Mucosa of stomach (tissue), 1 donor: Measurements from ENCODE around the gene HS3ST5.

Source experiments
- H3K27me3 ChIP-seq: one replicate; pipeline ENCODE4 v1.7.0; 2013; ENCODE audit warnings: mild to moderate bottlenecking, low read length; ENCODE audit not compliant: control insufficient read depth, insufficient read depth
- H3K36me3 ChIP-seq: one replicate; pipeline ENCODE4 v1.7.0; 2013; ENCODE audit warnings: low read length; ENCODE audit not compliant: control insufficient read depth, insufficient read depth
- H3K4me1 ChIP-seq: one replicate; pipeline ENCODE4 v1.7.0; 2013; ENCODE audit warnings: mild to moderate bottlenecking, low read length; ENCODE audit not compliant: control insufficient read depth, insufficient read depth
- H3K4me3 ChIP-seq: one replicate; pipeline ENCODE4 v1.7.0; 2013; ENCODE audit warnings: low read length
- H3K9ac ChIP-seq: one replicate; pipeline ENCODE4 v1.7.0; 2013; ENCODE audit warnings: mild to moderate bottlenecking, low read length, moderate library complexity
- H3K9me3 ChIP-seq: one replicate; pipeline ENCODE4 v1.7.0; 2013; ENCODE audit warnings: mild to moderate bottlenecking, low read length, moderate library complexity; ENCODE audit not compliant: control insufficient read depth
- donor health status: Pancreatic carcinoma.

HS3ST5 gene

GRCh38 chr6:114288701-114289495 lies 53.9 kb downstream of the HS3ST5 start:
- Histone ChIP-seq H3K9ac (no peak overlapping the region), H3K9me3 (no peaks in the 10 kb centered on the region), H3K4me3 (no peak overlapping the region), H3K36me3 (no peaks in the 10 kb centered on the region), H3K27me3 (no peaks in the 10 kb centered on the region), H3K4me1 (no peaks in the 10 kb centered on the region)

DNA sequence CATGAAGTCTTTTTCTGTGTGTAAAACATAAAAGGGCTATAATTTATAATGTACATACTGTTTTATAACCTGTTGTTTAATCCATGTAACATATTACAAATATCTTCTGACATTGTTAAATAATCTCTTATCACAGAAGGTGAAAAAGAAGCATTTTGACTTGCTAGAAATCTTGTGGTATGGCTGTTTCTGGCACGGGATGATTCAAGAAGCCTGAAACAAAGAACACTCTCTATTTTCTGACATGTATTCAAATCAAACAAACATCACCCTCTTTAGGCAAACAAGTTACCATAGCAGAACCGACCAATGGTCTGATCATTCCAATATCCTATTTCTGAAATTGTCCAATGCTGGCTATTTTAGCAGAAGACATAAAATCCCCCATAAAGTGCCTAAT lies 55.4 kb downstream of the HS3ST5 start:
- Histone ChIP-seq H3K9ac (no peak overlapping the region), H3K4me1 (no peaks in the 10 kb centered on the region), H3K27me3 (no peaks in the 10 kb centered on the region), H3K4me3 (no peak overlapping the region), H3K9me3 (no peaks in the 10 kb centered on the region), H3K36me3 (no peaks in the 10 kb centered on the region)

- no peaks in the 10 kb centered on the region for H3K4me1 ChIP-seq
- no peaks in the 10 kb centered on the region for H3K9me3 ChIP-seq
- H3K4me3 ChIP-seq, result no peak overlapping the region
- H3K27me3 ChIP-seq, result no peaks in the 10 kb centered on the region
- H3K36me3 ChIP-seq, result no peaks in the 10 kb centered on the region
- H3K9ac ChIP-seq, result no peak overlapping the region
Measured at GRCh38 chr6:114286211-114286610, 56.6 kb downstream of the HS3ST5 start.

DNA sequence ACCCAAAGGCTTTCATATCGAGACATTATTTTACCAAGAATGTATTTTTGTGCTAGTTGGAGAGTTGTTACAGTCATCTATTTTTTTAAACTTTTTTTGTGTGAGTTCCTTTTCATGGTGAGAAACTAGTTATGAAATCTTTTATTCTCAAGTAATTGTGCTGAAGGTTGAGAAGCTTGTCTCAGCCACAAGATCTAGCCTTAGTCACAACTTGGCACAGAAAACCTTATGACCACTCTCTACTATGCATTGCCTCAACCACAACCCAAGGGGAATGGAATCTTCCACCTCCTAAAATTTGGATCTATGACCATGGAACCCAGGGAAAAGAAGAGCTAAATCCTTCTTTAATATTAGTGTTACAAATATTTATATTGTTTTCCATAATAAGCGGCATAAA lies 58.5 kb downstream of the HS3ST5 start:
- Histone ChIP-seq H3K27me3 (no peaks in the 10 kb centered on the region), H3K36me3 (no peaks in the 10 kb centered on the region), H3K4me1 (no peaks in the 10 kb centered on the region), H3K9ac (no peak overlapping the region), H3K9me3 (no peaks in the 10 kb centered on the region), H3K4me3 (no peak overlapping the region)

DNA sequence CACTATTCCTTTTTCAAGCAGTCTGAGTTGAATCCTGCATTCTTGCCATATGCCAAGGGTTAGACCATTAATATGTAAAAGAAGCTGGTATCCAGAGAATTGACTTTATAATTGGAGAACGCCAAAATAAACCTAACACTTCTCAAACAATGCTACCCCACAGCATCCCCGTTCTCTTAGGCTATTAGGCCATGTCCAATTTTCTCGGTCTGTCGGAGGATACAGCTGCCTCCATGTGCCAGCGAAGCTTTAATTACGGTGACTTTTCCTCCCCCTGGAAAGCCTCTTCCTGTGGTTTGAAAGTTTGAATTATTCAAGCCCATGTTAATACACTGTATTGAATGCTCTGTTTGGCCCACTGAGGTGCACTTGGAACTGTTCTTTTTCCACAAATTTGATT lies 60.5 kb downstream of the HS3ST5 start:
- no peaks in the 10 kb centered on the region for H3K27me3 ChIP-seq
- H3K9me3 ChIP-seq, result no peaks in the 10 kb centered on the region
- no peak overlapping the region for H3K9ac ChIP-seq
- no peaks in the 10 kb centered on the region for H3K4me1 ChIP-seq
- H3K36me3 ChIP-seq, result no peaks in the 10 kb centered on the region
- no peak overlapping the region for H3K4me3 ChIP-seq

- H3K27me3 ChIP-seq, result no peaks in the 10 kb centered on the region
- H3K9me3 ChIP-seq, result no peaks in the 10 kb centered on the region
- no peak overlapping the region for H3K4me3 ChIP-seq
- H3K4me1 ChIP-seq, result no peaks in the 10 kb centered on the region
- H3K9ac ChIP-seq, result no peak overlapping the region
- H3K36me3 ChIP-seq, result no peaks in the 10 kb centered on the region
Measured at GRCh38 chr6:114281496-114281895, 61.3 kb downstream of the HS3ST5 start.

GRCh38 chr6:114280239-114280982 lies 62.4 kb downstream of the HS3ST5 start:
- H3K4me1 ChIP-seq, result no peaks in the 10 kb centered on the region
- no peak overlapping the region for H3K4me3 ChIP-seq
- no peak overlapping the region for H3K9ac ChIP-seq

DNA sequence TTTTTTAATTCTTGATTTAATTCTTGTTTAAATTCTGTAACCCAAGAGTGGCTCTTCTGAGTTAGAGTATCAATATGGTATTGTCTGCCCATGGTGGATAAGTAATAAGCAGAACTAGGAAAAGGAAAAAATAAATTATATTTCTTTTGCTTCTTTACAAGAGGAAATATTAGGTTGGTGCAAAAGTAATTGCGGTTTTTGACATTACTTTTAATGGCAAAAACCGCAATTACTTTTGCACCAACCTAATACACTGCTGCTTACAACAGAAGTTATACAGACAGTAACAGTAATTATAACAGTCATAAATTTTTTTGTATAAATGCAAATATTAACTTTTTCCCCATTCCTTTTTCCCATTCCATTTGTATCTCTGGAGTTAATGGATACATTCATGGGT lies 65.6 kb downstream of the HS3ST5 start:
- Histone ChIP-seq H3K4me3 (no peak overlapping the region), H3K9me3 (no peaks in the 10 kb centered on the region), H3K9ac (no peak overlapping the region), H3K27me3 (no peaks in the 10 kb centered on the region), H3K4me1 (no peaks in the 10 kb centered on the region), H3K36me3 (no peaks in the 10 kb centered on the region)

More at GRCh38 chr6:114280239-114280982, 62.4 kb downstream of the HS3ST5 start:
- no peaks in the 10 kb centered on the region for H3K27me3 ChIP-seq
- no peaks in the 10 kb centered on the region for H3K9me3 ChIP-seq
- H3K36me3 ChIP-seq, result no peaks in the 10 kb centered on the region

DNA sequence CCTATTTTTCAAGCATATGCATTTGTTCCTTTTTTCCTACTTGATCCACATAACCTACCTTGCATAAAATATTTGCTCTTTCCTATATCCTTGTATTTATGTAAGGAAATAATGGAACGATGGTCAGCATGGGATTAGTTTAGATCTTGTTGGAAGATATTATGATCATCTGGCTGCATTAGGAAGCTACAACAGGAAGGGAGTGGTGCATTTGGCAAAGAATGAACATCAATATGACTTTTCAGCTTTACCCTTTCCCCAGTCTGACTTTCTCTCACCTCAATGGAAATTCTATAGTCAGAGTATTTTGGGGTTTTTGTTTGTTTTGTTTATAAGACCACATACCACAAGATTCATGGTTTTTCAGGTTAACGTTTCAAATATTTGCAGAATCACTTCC lies 66.0 kb downstream of the HS3ST5 start:
- no peak overlapping the region for H3K4me3 ChIP-seq
- no peaks in the 10 kb centered on the region for H3K4me1 ChIP-seq
- H3K9me3 ChIP-seq, result no peaks in the 10 kb centered on the region
- H3K9ac ChIP-seq, result no peak overlapping the region
- H3K36me3 ChIP-seq, result no peaks in the 10 kb centered on the region
- H3K27me3 ChIP-seq, result no peaks in the 10 kb centered on the region

GRCh38 chr6:114274836-114275235 lies 68.0 kb downstream of the HS3ST5 start:
- Histone ChIP-seq H3K36me3 (no peaks in the 10 kb centered on the region), H3K9me3 (no peaks in the 10 kb centered on the region), H3K27me3 (no peaks in the 10 kb centered on the region), H3K4me3 (no peak overlapping the region), H3K9ac (no peak overlapping the region), H3K4me1 (no peaks in the 10 kb centered on the region)

- Histone ChIP-seq H3K9me3 (no peaks in the 10 kb centered on the region), H3K9ac (no peak overlapping the region), H3K27me3 (no peaks in the 10 kb centered on the region), H3K4me1 (no peaks in the 10 kb centered on the region), H3K36me3 (no peaks in the 10 kb centered on the region), H3K4me3 (no peak overlapping the region)
Measured at GRCh38 chr6:114272582-114272981, 70.2 kb downstream of the HS3ST5 start.

DNA sequence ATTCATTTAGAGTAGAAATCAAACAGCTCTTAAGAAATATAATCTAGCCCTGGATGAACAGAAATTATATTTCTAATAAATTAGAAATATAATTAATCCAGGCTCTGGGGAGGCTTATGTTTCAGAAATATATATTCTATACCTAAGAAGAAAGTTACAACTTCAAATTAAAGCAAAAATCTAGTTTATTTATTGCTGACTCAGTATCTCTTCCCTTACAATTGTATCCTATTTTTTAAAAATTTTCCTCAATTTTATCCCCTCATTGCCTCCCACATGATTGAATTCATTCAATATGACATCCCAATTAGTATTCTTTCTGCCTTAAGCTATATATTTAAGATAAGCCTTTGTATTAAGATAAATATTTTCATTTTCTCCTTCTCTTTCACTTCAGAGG lies 71.4 kb downstream of the HS3ST5 start:
- no peaks in the 10 kb centered on the region for H3K9me3 ChIP-seq
- H3K4me1 ChIP-seq, result no peaks in the 10 kb centered on the region
- H3K9ac ChIP-seq, result no peak overlapping the region
- H3K27me3 ChIP-seq, result no peaks in the 10 kb centered on the region
- no peaks in the 10 kb centered on the region for H3K36me3 ChIP-seq
- H3K4me3 ChIP-seq, result no peak overlapping the region
